NCI-H2227 (cell line): ENCODE measurements around the gene TRIO.

Experiments used
- DNase-seq: peaks from one replicate; lab custom pipeline; 2025; ENCODE audit not compliant: unreplicated experiment; lab: John Stamatoyannopoulos, UW

TRIO gene

DNA sequence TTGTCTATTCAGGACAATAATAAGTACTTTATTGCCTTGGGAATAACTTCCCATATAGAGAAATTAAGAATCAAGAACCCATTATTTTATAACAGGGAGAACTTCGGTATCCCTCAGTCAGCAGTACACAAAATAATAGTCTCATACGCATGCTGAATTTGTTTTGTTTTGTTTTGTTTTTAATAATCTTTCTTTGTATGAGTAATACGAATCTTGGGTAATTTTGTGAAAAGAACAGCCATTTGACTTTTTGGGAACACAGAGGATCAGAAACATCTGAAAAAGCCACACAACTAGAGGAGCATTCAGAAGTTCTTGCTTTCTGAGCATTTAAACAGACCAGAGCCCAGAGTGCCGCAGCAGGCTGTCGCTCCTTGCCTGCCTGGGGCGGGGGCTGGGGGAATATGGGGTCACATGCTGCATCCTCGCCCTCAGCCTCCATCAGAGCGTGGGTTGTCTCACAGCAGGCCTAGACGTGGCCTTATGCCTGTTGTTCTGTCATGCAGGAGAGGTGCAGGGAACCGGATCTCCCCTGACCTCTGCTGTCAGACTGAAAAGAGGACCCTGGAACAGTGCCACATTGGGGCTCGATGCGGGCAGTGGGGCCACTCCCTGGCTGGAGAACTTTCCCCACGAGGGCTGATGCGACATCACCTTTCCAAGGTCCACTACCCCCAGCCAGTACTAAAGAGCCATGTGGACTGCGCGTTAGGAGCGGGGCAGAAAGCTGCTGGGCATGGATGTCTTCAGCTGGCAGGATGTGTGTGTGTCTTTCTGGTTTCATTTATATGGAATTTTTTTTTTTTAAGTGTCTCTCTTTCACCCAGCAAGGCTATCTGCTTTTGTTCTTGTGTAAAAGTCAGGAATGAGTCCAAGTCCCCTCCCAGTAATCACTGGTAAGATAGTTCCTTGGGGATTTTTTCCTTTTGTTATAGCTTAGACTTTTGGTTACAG lies 305.1 kb downstream of the TRIO start:
- no peak for DNase-seq

DNA sequence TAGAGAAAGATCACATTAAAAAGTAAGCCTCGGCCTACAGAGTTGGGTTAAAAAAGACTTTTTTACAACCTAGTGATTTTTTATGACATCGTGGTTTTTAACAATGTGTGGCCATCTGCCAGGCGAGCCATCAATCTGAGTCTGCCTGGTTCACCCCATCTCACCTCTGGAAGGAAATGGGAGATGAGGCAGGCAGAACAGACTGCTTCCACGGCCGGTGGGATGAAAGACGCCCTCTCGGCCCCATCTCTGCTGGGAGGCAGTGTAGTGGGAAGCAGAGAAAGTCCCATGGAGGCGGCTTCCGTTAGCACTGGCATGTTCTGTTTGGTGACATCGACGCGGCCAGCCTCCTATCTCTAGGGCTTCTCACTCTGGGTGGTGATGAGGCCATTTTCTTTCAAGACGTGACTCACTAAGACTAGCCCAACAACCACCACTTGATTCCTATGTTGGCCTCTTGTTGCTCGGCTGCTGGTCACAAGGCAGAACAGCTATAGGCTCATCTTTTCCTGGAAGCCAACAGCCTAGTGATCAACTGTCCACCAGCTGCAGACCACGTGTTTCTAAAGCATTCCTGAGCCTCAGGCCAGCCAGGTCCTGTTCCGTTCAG lies 306.0 kb downstream of the TRIO start:
- peak; percentile 19 for DNase-seq

DNA sequence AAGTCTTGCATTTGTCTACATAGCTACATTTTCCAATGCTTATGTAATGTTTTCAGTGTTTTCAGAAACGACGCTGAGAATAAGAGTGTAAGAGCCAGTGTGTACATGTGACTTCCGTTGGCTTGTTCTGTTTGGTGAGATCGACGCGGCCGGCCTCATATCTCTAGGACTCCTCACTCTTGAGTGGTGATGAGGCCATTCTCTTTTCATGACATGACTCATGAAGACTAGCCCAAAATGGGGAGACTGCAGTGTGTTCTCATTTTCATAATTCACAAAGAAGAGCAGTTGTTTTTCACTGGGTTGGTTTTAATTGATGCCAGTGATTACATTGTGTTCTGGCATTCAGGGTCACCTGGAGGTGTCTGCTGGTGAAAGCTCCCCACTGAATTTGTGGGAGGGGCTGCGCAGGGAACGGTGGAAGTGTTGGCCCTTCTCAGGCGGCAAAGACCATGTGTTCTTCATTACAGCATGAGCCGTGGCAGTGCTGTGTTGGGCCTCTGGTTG lies 306.9 kb downstream of the TRIO start:
- DNase-seq = no peak

DNA sequence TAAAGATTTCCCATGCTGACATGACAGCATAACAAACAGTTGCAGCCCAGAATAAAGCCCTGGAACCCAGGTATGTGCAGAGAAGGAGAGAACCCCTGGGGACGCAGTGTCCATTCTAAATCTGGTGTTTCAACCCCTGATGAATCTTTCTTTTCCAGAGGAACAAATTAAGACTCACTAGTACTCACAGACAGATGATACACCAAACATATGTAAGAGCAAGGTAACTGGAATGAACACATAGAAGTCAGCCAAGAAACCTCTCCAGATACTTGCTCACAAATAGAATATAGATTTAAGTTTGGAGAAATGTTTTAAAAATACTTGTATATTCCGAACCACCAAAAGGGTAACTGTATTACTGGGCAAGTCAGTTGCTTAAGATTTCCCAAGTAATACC lies 307.6 kb downstream of the TRIO start:
- no peak for DNase-seq

DNA sequence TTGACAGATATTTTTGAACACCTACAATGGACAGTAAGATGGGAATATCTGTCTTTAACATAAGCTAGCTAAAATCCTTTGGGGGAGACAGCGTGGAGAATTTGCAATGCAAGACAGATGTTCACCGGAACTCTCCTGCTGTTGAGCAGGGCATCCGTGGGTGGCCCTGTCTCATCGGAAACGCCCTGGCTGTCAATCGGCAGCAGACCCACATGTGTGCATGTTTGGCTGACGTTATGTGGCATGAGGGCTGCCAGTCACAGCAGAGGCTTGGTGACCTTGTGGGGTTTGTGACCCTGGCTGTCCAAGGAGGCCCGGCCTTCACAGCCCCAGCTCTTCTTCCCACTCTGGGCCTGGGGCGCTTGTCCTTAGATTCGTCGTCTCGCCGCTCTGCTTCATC lies 308.7 kb downstream of the TRIO start:
- no peak for DNase-seq

DNA sequence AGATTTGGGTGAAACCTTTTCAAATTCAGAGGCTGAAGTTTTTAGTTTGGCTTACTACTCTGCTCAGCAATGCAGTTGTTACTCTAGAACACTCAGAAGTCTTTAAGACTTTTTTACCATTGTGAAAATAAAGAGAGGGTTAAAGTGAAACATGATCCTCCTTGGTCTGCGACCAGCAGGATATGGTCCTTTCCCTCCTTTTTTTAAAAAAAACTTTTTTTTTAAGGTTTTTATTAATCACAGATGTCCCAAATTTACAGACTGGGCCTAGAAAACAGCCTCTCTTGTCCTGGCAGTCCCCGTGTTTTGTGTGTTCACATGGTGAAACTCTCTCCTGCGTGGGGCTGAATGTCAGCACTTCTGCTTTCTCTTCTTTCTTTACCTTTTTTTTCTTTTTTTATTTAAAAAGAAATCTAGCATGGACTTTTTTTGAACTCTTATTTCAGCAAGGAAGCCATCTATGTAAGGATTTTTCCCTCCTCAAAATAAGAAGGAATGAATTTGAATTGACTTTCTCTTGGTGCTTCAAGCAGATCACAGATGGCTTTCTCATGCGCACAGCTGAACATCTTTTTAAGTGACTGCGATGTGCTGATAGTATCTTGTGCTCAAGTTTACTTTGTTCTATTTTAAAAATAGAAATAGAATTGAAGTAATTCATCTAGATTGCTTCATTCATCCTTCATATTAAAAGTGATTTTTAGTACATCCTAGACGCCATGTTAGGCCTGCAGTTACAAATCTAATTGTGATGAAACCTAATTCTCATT lies 309.7 kb downstream of the TRIO start:
- DNase-seq = no peak

DNA sequence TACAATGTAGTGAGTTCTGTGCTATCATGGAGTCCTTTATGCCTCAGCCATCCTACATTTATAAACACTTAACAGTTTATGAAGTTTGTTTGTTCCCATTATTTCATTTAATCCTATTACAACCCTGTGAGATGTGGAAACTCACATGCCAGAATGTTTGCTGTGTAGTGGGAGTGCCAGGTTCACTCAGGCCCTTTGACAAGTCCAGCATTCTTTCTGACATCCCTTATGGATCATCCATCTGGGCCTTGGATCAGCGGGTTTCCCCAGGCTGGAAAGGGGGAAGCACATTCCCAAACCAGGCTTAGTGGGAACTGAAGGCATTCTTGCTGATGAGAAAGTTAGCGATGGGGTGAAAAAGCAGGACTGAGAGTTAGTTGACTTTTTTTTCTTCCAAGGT lies 310.3 kb downstream of the TRIO start:
- DNase-seq = no peak

DNA sequence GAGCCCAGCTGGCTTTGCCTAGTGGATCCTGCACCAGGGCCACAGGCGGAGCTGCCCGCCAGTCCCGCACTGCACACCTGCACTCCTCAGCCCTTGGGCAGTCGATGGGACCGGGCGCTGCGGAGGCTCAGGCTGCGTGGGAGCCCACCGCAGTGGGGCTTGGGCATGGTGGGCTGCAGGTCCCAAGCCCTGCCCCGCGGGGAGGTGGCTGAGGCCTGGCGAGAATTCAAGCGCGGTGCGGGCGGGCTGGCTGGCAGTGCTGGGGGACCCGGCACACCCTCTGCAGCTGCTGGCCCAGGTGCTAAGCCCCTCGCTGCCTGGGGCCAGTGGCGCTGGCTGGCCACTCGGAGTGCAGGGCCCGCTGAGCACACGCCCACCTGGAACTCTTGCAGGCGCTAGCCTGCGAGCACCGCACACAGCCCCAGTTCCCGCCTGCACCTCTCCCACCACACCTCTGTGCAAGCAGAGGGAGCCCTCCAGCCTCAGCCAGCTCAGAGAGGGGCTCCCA lies 312.7 kb downstream of the TRIO start:
- no peak for DNase-seq

DNA sequence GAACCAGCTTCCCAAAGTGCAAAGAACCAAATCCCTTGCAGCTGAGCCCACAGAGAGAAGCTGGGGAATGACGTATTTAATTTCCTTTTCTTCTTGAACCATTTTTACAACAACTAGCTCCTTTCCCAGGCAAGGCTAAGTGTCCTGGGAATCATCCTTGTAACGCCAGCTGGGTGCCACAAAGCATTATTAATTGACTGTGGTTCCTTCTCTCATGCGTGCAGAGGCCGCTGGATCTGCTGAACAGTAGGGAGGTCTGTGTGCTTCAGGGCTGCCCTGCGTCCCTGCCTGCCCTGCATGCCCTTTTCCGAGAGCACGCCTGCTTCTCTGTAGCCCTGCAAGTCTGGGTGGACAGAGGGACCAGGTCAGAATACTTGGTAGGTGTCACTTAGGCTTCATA lies 314.3 kb downstream of the TRIO start:
- peak; percentile 61 for DNase-seq

DNA sequence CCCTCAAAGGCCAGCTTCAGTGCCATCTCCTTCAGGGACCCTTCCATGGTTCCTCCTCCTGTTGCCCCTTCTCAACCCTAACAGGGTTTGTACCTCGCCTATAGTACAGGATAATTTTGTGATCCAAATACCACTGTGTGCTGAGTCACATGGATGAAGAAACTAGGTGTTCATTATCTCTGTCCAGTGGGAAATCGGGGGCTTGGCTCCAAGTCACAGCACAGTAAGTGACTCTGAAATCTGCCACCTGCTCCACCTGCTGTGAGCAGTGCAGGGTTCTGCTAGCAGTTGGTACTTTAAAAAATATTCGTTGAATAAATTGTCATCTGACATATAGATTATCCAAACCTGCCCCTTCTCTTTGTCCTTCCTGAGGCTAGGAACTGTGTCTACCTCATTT lies 315.3 kb downstream of the TRIO start:
- no peak for DNase-seq

DNA sequence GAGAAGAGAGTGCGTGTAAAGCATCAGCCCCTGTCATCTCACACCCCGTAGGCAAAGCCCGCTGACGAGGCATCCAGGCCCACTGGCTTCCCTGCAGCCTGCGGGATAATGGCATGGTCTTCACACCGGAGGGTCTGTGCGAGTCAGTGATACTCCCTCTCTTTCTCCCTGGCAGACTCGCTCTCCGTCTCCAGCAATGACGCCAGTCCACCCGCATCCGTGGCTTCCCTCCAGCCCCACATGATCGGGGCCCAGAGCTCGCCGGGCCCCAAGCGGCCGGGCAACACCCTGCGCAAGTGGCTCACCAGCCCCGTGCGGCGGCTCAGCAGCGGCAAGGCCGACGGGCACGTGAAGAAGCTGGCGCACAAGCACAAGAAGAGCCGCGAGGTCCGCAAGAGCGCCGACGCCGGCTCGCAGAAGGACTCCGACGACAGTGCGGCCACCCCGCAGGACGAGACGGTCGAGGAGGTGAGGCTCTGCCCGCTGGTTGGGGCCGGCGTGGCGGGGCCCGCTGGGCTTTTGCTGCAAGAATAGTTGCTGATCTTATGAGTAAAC lies 317.8 kb downstream of the TRIO start:
- DNase-seq = no peak

DNA sequence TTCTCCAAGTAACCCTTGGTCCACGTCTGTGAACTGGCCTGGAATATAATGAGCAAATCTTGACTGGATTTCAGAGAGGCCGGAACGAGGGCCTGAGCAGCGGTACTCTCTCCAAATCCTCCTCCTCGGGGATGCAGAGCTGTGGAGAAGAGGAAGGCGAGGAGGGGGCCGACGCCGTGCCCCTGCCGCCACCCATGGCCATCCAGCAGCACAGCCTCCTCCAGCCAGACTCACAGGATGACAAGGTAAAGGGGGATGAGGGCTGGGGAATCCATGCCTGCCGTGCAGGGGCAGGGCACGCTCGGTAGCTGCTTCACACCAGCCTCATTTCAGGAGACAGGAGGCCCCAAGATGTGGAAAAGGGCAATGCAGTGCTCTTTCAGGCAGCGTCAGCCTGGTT lies 319.5 kb downstream of the TRIO start:
- DNase-seq = no peak

DNA sequence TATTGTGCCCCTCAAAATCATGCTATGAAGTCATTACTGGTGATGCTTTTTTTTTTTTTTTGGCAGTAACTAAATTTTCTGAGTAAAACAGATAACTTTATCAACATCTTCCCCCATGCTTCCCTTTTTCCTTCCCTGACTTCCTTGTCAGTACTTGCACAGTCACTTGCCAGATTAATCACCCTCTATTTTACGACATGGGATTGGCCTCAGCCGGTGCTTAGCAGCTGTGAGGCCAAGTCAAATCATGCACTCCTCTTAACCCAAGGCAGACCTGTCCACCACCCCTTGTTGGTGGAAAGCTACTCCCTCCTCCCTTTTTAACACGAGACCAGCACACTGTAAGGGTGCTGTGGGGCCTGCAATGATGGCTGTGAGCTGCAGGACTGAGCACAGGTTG lies 320.5 kb downstream of the TRIO start:
- no peak for DNase-seq

DNA sequence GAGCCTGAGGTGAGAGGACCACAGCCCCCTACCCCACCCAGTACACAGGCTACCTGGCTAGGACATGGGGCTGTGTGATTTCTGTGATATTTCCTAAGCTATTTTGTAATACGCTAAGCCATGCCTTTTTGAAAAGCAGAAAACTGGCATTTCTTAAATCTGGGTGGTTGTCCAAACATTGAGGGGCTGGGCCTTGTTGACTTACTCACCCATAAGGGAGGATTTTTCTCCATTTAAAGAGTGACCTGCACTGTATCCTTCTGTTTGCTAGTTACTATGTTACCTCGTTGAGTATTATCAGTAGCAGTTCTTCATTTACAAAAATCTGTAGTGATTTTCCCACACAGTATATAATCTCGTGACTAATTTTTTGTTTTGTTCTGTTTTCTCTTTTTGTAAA lies 321.0 kb downstream of the TRIO start:
- DNase-seq = no peak

DNA sequence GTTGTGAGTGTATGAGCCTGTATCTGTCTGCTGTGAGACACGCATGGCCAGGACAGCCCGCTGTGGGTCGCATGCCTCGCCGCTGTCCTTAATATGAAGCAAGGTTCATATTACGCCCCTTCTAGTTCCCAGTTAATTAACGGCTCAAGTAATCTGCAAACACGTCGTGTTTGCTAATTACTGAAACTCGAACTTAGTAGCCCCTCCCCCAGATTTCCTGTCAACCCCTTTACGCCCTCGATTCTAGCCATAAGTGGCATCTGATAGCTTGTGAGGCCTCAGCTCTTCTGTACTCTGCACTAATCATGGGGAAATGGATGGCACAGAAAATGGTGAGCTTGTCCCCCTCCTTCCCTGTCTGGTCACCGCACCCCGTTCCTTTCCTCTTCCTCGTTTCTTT lies 321.5 kb downstream of the TRIO start:
- no peak for DNase-seq

DNA sequence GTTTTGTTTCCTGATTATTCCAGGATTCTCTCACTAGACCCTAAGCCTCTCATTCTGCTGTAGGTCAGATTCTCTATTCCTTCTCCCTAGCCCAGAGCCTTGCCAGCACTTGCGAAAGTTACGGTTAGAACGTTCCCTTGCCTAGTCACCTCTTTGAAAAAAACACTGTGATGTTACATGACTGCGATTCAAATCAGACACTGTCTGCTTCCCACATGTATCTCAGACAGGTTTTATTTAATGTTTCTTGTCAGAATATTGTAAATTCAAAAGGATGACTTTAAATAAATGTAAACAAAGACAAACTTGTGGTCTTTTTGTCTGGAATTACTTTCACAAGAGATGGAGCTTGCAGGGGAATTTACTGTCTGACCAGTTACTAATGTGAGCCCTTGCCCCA lies 322.0 kb downstream of the TRIO start:
- no peak for DNase-seq

DNA sequence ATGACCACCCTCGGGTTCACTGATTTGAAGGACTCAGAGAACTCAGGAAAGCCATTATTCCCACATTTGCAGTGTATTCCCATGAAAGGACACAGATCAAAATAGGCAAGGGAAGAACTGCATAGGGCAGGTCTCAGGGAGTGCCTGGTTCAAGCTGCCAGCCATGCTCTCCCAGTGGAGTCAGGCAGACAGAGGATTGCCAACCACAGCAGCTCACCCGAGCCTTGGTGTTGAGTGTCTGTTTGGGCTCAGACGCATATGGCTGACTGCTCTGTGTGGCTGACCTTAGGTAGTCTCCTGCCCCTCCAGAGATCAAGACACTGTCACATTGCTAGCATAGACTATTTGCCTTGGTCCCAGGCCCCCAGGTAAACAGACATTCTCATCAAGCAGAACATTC lies 322.6 kb downstream of the TRIO start:
- no peak for DNase-seq

DNA sequence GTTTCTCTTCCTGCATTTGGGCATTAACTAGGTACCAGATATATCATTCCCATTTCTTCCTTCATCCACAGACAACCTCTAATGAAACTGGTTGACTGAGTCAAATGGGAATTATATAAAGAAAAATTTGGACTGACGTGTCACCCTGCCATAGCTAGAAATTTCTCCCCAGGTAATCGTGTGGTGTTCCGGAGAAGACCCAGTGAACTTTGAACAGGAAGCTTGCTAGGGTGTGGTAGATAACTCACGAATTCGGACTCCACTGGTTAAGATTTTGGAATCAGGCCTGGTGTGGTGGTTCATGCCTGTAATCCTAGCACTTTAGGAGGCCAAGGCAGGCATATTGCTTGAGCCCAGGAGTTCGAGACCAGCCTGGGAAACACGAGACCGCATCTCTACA lies 324.1 kb downstream of the TRIO start:
- DNase-seq = no peak

DNA sequence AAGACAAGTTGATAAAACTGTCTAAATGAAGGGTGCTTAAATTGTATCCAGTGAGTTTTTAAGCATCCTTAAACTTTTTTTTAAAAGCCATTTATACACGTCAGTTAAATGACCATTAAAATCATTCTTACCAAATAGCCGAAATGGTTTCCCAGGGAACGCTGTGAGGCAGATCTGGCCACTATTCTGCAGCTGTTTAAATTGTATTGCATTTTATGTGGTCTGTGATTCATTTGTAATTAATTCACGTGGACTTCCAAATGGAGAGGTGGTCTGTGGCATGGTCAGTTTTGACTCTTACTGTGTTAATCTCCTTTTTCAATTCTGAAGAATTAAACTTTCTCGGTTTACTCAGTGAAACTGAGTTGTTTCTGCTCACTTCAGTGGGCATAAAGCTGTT lies 324.7 kb downstream of the TRIO start:
- no peak for DNase-seq

DNA sequence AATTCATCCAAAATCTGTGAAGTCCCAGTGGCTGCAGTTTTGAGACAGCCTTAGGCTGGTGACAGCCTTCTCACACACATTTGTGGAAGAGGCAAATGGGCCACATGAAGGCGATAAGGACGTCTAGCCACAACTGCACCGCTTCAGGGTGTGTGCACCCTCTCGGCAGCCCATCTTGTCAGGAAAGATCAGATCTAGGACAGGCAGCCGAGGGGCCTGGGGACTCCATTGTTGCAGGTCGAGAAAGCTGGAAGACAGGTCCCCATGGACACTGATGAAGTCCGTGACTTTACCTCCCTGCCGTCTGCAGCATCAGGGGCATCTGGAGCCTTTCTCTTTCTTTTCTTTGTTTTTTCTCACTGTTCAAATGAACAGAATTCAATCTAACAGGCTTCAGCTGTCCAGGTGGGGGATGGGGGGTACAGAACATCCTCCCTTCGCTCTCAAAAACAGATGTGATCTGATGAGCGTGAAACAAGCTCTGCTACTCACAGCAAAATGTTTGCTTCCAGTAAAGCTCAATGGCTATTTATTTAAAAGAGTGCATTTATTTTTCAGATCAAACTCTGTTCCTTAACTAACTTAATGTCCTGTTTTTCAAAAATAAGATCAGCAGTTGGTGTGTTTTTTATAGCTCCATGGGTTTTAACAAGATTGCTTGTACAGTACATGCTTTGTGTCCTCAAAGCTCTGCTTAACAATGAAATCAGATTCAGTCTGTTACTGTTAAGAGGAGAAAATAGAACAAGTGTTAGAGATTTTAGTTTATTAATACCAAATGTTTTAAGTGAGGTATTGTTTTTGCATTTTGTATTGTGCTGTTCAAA lies 326.6 kb downstream of the TRIO start:
- no peak for DNase-seq
